GM18951 (cell line): Measurements from ENCODE around the gene TGFBR3.

ENCODE experiments used
- POLR2A ChIP-seq: IDR thresholded peaks from 4 replicates; pipeline ENCODE4 v1.6.1; 2011; ENCODE audit warnings: mild to moderate bottlenecking; ENCODE audit not compliant: insufficient read length, insufficient read depth; ENCODE audit errors: extremely low read depth
- in situ Hi-C: fragments of 300-500 bp; cut with MboI; formaldehyde crosslinking; loops from one replicate; pipeline ENCODE4 v1.12.0; 2022; ENCODE audit warnings: low sequenced_read_pairs, mixed read lengths, inconsistent platforms; ENCODE audit not compliant: unreplicated experiment

The TGFBR3 gene

GRCh38 chr1:91751275-91751674 is 134.7 kb downstream of the TGFBR3 start:
- in situ Hi-C loops: no loop called here
- no peak for TF ChIP-seq POLR2A

GRCh38 chr1:91750398-91750996 is 135.5 kb downstream of the TGFBR3 start:
- TF ChIP-seq POLR2A: no peak
- in situ Hi-C loops: no loop called here

GRCh38 chr1:91749788-91750231 is 136.1 kb downstream of the TGFBR3 start:
- no peak for TF ChIP-seq POLR2A
- in situ Hi-C loops: no loop called here

- no peak for TF ChIP-seq POLR2A
- in situ Hi-C loops: no loop called here
Measured at GRCh38 chr1:91747666-91748065, 138.3 kb downstream of the TGFBR3 start.

- TF ChIP-seq POLR2A: no peak
- in situ Hi-C loops: no loop called here
Measured at GRCh38 chr1:91746728-91747338, 139.1 kb downstream of the TGFBR3 start.

GRCh38 chr1:91745640-91746373 is 140.1 kb downstream of the TGFBR3 start:
- TF ChIP-seq POLR2A: no peak
- in situ Hi-C loops: no loop called here

GRCh38 chr1:91744953-91745639 is 140.9 kb downstream of the TGFBR3 start:
- in situ Hi-C loops: no loop called here
- no peak for TF ChIP-seq POLR2A

GRCh38 chr1:91742848-91743292 is 143.1 kb downstream of the TGFBR3 start:
- TF ChIP-seq POLR2A: no peak
- in situ Hi-C loops: no loop called here

- TF ChIP-seq POLR2A: no peak
- in situ Hi-C loops: no loop called here
Measured at GRCh38 chr1:91741906-91742305, 144.0 kb downstream of the TGFBR3 start.

- TF ChIP-seq POLR2A: no peak
- in situ Hi-C loops: no loop called here
Measured at GRCh38 chr1:91741301-91741700, 144.7 kb downstream of the TGFBR3 start.

- in situ Hi-C loops: no loop called here
- no peak for TF ChIP-seq POLR2A
Measured at GRCh38 chr1:91737650-91738049, 148.3 kb downstream of the TGFBR3 start.

- TF ChIP-seq POLR2A: no peak
- in situ Hi-C loops: no loop called here
Measured at GRCh38 chr1:91736715-91737615, 149.0 kb downstream of the TGFBR3 start.
